Measurements from ENCODE around the gene GGCX.
A peak's percentile ranks its signal among the peaks of the same experiment; 100 is the strongest.
"Not testable (repeated sequence)": the region's sequence is repeated elsewhere in the genome, so short reads cannot be mapped to it uniquely, and the experiment has no call there.

GGCX gene

GRCh38 chr2:85593023-85593422 is 31.7 kb upstream of the GGCX start:
- DNase-seq: no peak

- DNase-seq: not testable (repeated sequence)
Observed at GRCh38 chr2:85592299-85592698, 31.0 kb upstream of the GGCX start.

- DNase-seq: no peak
Observed at GRCh38 chr2:85591563-85591962, 30.3 kb upstream of the GGCX start.

- no peak for DNase-seq
Observed at GRCh38 chr2:85590950-85591349, 29.7 kb upstream of the GGCX start.

GRCh38 chr2:85589982-85590791 is 28.9 kb upstream of the GGCX start:
- DNase-seq: peak; percentile 77

- no peak for DNase-seq
Observed at GRCh38 chr2:85589181-85589580, 27.9 kb upstream of the GGCX start.

GRCh38 chr2:85588645-85589044 is 27.4 kb upstream of the GGCX start:
- no peak for DNase-seq

- DNase-seq: no peak
Observed at GRCh38 chr2:85588236-85588635, 26.9 kb upstream of the GGCX start.

GRCh38 chr2:85585781-85586105 is 24.4 kb upstream of the GGCX start:
- DNase-seq: no peak

GRCh38 chr2:85584857-85585780 is 23.8 kb upstream of the GGCX start:
- no peak for DNase-seq

- DNase-seq: no peak
Observed at GRCh38 chr2:85584354-85584856, 23.1 kb upstream of the GGCX start, which contains the start of gene VAMP5. VAMP5 (plus strand) TSS chr2:85584431; CDS start chr2:85584491, 60 bp downstream.

- no peak for DNase-seq
Observed at GRCh38 chr2:85583667-85584353, 22.5 kb upstream of the GGCX start.

- no peak for DNase-seq
Observed at GRCh38 chr2:85582492-85582891, 21.2 kb upstream of the GGCX start.

GRCh38 chr2:85580206-85580605 is 18.9 kb upstream of the GGCX start:
- DNase-seq: no peak

- no peak for DNase-seq
Observed at GRCh38 chr2:85579266-85579935, 18.1 kb upstream of the GGCX start.

- DNase-seq: no peak
Observed at GRCh38 chr2:85578243-85579180, 17.2 kb upstream of the GGCX start.

GRCh38 chr2:85577386-85578242 is 16.3 kb upstream of the GGCX start, which contains the start of gene VAMP8:
VAMP8 (plus strand) TSS chr2:85577586; CDS start chr2:85577647, 61 bp downstream.
- peak; percentile 44 for DNase-seq

- no peak for DNase-seq
Observed at GRCh38 chr2:85577063-85577385, 15.7 kb upstream of the GGCX start.

- no peak for DNase-seq
Observed at GRCh38 chr2:85575739-85576138, 14.4 kb upstream of the GGCX start.

GRCh38 chr2:85566265-85566664 is 5.0 kb upstream of the GGCX start:
- DNase-seq: no peak
